Activated T-helper 9 cell treated with anti-CD3 and anti-CD28 coated beads, Interleukin-2, amount 50 U/mL, for 16 hours (primary cell): Measurements from ENCODE around the gene TRMT11.
"Not testable (repeated sequence)": the region's sequence is repeated elsewhere in the genome, so short reads cannot be mapped to it uniquely, and the experiment has no call there.

ENCODE experiments used
- DNase-seq: peaks from one replicate; pipeline ENCODE4 v3.0.0-alpha.2; 2020; ENCODE audit warnings: low read depth

Gene TRMT11

DNA sequence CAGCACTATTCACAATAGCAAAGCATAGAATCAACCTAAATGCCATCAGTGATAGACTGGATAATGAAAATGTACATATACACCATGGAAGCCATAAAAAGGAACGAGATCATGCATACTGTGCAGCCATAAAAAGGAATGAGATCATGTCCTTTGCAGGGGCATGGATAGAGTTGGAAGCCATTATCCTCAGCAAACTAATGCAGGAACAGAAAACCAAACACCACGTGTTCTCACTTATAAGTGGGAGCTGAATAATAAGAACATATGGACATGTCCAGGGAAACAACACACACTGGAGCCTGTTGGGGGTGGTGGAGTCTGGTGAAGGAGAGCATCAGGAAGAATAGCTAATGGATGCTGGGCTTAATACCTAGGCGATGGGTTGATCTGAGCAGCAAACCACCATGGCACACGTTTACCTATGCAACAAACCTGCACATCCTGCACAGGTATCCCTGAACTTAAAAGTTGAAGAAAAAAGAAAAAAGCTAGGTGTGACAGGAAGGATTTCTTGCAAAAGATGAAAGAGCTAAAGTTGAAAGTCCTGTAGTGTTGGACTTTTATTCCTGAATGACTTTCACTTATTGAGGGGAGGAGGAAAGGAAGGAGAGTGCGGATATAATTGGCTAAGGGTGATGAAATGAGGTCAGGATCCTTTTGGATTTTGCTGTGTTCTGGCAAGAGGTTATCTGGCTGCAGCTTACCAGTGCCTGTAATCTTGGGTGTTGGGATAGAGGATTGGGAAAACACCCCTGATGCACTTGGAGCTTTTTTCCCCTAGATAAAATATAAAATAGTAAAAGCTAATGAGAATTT, 8.5 kb downstream of the TRMT11 start:
- no peak for DNase-seq

DNA sequence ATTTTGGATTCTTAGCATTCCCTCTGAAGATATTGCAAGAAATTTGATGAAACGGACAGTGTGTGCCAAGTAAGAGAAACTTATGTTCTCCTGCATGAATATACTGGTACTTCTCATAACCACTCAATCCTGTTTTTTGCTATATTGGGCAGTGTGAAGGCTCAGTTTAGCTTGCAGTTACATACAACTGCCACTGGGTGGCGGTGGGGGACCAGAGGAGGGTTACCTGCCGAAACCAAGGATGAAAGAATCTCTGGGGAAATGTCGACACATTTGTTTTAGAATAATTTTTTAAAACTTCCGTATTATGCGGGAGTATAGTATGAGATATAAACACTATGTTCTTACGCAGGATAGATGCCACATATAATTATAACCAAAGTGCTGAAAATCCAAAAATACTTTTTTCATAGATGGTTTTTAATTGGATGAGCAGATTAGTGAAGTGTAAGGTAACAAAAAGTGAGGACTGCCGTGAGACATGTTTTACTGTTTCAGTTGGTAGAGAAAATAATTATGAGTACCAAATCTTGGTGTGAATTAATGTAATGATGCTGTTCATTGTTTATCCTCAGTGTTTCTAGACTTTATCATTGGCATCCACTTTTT, 9.7 kb downstream of the TRMT11 start:
- DNase-seq: peak; percentile 41

DNA sequence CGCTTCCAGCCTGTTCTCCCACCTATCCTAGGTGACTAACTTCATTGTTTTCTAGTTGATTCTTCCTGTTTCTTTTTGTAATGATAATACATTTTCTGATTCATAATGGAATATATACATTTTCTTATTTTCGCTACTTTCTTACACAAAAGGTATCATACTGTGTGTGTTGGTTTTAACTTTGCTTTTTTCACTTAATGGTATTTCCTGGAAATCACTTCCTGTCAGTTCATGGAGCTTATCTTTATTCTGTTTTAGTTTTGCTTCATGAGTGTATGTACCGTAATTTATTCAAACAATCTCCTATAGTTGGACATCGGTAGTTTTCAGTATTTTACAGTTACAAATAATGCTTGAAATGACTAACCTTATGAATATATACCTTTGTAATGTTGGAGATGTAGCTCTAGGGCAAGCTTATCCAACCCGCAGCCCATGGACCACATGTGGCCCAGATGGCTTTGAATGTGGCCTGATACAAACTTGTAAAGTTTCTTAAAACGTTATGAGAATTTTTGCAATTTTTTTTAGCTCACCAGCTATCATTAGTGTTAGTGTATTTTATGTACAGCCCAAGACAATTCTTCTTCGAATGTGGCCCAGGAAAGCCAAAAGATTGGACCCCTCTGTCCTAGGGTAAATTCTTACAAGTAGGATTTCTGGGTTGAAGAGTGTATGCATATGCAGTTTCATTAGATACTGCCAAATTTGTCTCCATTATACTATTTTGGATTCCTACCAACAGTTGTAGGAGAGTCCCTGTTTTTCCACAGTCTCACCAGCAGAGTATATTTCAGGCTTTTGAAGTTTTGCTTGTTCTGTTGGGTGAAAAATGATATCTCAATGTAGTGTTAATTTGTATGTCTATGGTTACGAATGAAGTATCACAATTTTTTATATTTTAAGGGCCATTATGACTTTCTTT, 16.7 kb downstream of the TRMT11 start:
- DNase-seq: no peak

DNA sequence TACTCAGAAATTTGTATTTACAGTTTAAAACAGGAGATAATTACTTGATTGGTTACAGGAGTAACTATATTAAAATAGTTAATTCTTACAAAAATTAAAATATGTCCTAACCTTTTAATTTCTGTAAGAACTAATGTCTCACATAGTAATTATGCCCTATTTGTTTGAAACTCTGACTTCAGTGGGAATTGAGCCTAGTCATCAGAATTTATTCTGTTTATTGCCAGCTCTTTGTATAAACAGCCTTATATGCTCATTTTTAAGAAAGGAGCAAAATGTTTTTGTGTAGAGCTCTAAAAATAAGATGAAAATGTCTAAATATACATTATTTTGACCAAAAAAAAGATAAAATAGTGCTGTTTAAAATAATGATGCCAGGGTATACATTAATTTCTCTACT, 21.5 kb downstream of the TRMT11 start:
- DNase-seq: no peak

DNA sequence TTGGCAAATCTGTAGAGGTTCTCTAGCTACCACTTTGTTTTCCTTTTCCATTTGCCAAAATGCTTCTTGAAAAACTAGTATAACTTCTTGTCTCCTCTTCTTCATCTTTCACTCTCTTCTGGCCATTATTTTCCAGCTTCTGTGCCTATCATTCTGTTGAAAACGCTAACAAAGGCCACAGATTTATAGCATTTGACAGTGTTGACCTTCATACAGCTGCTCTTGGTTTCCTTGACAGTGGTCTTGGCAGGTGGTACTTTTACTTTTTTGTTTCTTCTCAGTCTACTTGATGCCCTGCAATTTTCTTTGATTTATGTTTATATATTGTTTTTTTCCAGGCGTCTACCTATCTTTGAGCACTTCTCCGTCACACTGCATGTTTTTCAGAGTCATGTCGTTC, 23.7 kb downstream of the TRMT11 start:
- no peak for DNase-seq

DNA sequence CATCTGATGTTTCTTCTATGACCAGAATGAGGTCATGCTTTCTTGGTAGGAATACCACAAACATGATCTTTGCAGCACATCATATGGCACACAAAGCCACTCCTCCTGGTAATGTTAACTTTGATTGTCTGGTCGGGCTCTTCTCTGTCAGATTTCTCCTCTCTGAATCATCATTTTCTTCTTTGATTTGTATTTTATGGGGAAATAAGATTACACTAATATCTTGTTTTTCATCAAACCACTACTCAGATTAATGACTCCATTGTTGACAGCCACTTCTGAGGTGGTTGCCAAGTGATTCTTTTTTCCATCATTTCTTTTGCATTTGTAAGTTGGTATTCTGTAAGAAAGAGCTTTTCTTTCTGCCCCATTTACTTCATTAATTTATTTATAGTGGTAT, 29.5 kb downstream of the TRMT11 start:
- DNase-seq: no peak

DNA sequence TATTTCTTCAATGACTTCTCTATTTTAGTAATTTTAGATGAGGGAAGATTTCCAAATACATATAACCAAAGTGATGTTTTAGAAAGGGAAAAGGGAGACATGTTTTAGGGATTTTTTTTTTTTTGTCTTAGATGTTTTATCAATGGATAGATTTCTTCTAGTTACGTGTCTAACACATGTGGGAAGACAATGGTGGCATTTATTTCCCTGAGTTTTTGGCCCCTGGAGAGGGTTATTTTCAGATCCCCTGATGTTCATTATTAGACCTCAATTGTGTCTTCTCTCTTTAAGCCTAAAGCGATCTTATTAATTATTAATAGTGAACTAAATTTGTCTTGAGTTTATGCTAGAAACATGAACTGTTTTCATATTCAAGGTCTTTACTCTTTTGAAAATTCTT, 30.3 kb downstream of the TRMT11 start:
- no peak for DNase-seq

DNA sequence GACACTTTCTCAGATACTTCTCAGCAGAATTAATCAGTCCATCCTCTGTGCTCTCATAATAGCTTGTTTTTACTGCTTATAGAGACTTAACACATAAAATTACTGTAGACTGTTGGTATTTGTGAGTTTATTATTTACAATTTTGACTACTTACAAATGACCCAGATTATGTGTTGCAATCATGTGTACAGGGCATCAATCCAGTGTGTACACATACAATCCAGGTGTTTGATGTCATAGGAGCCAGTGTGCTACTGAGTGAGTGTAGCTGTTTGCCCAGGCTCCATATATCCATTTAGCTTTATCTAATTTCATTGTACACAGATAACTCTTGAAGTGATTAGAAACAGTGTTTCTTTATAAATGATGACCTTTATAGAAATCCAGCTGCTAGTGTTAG, 31.3 kb downstream of the TRMT11 start:
- DNase-seq: no peak

DNA sequence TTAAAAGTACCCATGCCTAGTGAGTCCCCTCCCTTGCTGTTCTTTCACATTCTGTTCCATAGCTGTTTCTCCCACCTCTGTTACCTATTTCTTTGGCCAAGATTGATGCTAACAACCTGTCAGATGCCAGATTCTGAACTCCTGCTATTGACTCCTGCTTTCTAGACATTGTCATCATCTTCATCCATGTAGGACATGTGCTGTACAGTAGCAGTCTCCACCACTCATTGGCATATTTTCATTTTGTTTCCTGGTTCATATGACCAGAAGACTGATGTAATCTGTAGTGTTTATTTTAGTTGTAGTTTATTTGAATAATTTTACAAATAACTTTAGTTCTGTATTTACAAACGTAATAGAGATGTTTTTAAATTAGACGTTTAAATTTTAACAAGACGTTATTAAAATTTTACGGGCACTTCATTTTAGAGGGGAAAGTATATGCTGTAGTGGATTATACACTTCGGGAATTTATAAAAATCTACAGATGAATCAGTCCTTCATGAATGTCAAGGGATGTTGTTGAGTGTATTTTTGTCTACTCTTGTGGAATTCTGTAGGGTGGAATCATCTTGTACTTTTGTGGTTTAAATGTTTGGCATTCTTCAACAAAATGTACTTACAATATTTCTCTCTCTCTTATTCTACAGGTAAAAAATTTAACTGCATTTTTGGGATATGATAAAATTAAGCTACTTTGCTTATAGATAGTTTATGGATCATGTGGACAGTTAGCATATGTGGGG, 34.1 kb downstream of the TRMT11 start:
- no peak for DNase-seq

DNA sequence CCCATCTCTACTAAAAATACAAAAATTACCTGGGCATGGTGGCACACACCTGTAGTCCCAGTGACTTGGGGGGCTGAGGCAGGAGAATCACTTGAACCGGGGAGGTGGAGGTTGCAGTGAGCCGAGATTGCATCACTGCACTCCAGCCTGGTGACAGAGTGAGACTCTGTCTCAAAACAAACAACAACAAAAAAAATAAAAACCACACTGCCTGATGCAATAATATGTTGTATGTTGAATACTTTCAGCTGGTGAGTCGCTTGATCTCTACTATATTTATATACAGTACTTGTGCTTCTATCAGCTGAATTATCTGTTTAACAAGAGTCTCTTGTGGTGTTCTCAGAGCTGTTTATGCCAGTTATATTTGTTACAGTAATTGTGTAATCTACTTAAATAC, 37.1 kb downstream of the TRMT11 start:
- not testable (repeated sequence) for DNase-seq

DNA sequence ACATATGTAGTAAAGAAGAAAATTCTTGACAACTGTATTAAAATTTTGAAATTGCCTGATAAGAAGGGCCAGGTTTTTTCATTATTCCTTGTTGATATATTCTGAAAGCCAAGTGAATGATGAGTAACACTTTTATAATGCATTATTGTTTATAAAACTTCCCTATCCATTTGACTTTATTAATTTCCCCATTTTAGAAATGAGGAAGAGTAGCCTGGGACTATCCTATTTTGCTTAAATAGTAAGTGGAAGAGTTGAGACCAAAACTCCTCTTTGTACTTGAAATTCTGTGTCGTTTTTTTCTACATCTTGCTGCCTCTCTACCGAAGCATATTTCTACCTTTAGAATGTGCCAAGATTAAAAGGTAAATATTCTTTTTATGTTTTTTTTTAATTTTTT, 39.7 kb downstream of the TRMT11 start:
- DNase-seq: no peak

DNA sequence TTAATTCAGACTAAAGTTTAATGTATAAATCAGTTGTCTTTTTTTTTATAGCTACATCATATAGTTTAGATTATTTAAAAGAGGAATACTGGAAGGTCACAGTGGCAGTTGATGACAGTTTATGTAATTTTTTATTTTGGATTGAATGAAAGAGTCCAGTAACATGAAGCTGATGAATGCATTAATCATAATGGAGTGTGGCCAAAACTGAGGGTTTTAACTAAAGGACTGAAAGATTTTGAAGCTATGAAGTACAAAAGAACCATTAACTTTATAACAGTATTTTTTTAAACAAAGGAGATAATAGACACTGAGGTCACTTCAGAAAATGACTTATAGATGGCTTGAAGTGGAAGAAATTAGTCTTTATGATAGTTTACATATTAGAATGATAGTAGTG, 41.3 kb downstream of the TRMT11 start:
- no peak for DNase-seq

DNA sequence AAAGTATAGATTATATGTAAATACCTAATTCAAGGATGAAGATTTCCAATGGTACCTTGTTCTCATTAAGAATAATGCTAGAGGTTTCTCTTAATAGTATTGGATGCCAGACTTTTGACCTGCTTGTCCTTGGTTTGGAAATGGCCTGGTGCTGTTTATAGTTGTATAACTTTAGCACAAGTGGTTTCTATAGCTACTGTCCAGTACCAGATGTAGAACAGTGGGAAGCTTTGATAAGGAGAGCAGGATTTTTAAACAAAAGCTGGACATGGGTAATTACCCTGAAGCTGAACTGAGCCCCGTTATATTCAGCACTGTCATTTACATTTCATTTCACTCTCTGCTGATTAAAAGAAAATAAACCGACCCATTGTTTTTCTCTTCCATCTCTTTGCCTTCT, 43.7 kb downstream of the TRMT11 start:
- no peak for DNase-seq

DNA sequence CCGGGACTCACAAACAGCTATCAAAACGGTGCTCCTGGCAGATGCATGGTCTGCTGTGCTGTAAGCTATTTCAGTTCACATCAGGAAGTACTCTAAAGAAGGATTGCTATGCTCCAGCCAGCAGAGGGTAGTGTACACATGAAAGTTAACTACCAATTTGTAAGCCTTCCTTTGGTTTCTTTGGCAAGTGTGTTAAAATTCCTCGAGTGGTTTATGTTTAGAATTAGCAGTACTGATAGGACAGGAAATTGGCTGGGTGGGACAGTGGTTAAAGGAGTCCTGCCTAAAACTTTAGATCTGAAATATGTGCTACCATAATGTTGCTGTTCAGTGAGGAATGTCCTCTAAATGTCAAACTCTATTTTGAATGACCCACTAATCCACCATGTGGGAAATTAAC, 47.4 kb downstream of the TRMT11 start:
- no peak for DNase-seq

DNA sequence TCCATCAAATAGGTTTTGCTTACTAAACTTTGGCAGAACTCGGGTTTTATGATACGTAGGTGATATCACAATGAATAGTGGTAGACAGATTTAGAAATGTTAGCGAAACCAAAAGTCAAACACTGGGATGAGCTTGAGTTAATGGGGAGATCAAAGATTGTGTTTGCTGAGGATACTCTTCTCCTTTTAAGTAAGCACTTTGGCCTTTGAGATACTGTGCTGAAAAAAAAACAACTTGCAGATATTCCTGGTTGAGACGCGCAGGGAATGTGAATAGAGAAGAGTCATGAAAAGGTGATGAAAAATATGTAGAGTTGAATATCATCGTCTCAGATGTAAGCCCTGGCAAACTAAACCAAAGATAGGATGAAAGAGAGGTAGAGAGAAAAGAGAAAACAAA, 48.3 kb downstream of the TRMT11 start:
- DNase-seq: no peak

DNA sequence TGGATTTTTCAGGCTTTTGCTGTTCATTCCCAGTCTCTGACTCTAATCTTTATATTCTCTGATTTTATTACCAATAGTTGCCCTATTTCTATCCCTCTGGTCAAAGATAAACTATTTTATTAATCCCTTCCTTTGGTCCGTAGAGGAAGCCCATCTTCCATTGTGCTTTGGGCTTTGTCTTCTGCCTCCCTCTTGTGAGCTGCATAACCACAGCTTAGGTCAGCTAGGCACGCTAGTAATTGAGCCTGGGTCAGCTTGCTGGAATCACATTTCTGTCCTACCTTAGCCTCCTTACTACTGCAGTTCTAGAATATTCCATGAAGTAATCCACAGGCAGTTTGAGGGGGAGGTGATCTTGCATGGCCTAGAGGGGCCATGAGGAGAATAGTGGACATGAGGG, 49.4 kb downstream of the TRMT11 start:
- DNase-seq: no peak

DNA sequence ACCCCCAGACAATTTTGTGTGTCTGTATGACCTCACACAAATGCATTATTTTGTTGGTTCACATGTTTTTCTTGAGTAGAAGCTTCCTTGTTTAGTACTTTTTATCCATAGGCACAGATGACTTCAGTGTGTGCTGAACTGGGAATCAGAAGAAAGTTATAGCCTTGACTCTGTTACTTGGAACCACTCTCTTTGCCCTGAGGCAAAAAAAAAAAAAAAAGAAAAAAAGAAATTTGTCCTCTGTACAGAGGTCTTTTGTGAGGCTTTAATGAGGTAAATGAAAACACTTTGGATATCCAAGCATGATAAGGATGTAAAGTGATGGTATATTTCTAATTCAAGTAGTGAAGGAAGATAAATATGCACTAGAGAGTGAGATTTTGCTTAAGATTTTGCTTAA, 51.9 kb downstream of the TRMT11 start:
- DNase-seq: no peak

DNA sequence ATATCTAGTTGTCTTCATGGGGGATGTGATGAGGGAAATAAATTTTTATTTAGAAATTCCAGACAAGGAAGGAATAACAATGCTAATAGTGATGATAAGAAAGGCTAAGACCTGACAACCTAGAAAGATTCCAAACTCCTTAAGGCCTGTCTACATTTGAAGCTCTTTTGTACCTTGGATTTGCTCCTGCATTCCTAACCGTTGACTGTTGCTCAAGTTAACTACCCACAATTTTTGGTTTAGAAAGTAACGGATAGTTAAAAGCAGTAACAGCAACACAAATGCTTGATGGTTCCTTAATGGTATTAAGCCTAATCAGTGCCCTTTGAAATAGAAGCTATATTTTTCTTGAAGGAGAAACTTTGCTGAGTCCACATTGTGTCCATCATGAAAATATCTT, 52.9 kb downstream of the TRMT11 start:
- no peak for DNase-seq

DNA sequence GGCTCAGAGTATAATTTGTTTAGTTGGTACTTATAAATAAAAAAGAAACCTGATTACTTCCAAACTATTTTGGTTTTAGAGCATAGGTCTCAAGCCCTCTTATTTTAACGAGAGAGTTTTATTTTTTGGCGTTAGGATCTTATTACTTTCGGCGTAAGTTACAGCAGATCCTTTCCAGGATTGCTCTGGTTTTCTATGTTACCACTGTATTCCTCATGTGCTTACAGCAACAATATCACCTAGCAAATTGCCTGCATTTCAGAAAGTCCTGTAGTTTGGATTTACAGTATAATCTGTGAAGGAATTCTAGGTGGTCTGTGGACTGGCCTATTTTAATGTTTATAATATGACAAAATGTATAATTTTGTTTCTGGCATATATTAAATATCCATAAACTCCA, 54.1 kb downstream of the TRMT11 start:
- no peak for DNase-seq

DNA sequence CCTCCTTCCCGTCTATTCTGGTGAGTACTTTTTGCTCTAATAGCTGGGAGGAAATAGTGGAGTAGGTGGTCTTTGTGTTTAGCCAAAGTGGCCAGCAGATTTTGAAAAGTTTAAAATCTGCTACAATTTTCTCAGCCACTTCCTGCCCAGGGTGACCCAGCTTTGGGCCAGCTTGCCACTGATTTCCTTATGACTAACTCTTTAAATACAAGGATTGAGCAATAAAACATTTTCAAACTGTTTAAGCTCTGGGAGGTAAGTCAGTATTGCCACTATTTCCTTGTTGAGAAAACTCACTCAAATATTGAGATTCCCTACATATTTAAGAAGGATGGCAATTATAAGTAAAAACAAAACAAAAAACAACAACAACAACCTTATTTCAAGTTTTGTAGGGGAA, 54.5 kb downstream of the TRMT11 start:
- no peak for DNase-seq

DNA sequence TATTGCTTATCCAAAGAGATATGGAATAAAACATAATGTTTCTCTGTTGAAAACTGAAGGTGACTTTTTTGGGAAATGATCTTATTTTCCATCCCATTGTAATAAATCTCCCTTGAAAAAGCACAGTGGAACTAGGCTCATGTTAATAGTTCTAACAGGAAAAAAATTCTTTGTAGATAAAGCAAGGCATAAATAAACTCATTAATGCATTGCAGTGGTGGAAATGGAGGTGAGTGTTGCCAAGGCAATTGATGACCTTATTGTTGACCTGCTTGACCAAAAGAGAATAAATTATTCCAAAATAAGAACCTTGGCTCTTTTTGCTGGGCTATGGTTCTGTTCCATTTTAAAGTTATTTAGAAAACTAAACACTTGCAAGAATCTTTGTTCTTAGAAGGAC, 55.2 kb downstream of the TRMT11 start:
- no peak for DNase-seq

DNA sequence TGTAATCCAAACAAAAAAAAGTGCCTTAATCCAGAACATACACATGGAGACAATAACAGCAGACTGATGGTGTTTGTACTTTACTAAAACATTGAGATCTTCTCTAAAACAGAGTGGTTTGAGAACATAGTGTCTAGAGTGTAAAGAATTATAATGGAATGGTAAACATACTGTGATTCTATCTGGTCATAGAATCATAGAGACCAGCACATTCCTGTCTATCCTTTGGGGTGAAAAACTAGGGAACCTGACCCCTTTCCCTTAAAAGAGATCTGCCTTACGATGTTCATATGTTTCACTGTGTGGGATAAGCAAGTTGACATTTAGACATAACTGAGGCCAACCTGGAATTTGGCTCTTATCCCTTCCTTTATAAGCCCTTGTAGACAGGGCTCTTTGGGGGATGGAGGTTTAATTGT, 55.7 kb downstream of the TRMT11 start:
- DNase-seq: no peak
